Urothelium cell line (cell line): Measurements from ENCODE around the gene BTBD18.

Experiments
- DNase-seq: peaks from one replicate; pipeline ENCODE4 v3.0.0; 2011; ENCODE audit warnings: low spot score, mixed read lengths
- FAIRE-seq: peaks from 2 replicates; lab custom pipeline; 2011; peaks lifted over from hg19 to GRCh38; lab: Jason Lieb, UNC

Gene BTBD18

GRCh38 chr11:57776577-57777210 is 25.1 kb upstream of the BTBD18 start:
- FAIRE-seq (no peak), DNase-seq (no peak)

- FAIRE-seq: no peak
These were observed 24.5 kb upstream of the BTBD18 start for GRCh38 chr11:57776031-57776521.

GRCh38 chr11:57775491-57775890 is 23.9 kb upstream of the BTBD18 start:
- DNase-seq: no peak
- FAIRE-seq: no peak

More at GRCh38 chr11:57776031-57776521, 24.5 kb upstream of the BTBD18 start:
- DNase-seq: no peak

GRCh38 chr11:57773026-57773598 is 21.5 kb upstream of the BTBD18 start:
- FAIRE-seq (no peak), DNase-seq (no peak)

GRCh38 chr11:57772562-57772961 is 20.9 kb upstream of the BTBD18 start:
- DNase-seq (no peak), FAIRE-seq (no peak)

- FAIRE-seq: no peak
- DNase-seq: no peak
These were observed 19.7 kb upstream of the BTBD18 start for GRCh38 chr11:57771365-57771764.

GRCh38 chr11:57770793-57771192 is 19.2 kb upstream of the BTBD18 start:
- no peak for DNase-seq

GRCh38 chr11:57764972-57765371 is 13.4 kb upstream of the BTBD18 start:
- no peak for DNase-seq
- FAIRE-seq: no peak

More at GRCh38 chr11:57770793-57771192, 19.2 kb upstream of the BTBD18 start:
- FAIRE-seq: no peak

- no peak for FAIRE-seq
These were observed 12.9 kb upstream of the BTBD18 start for GRCh38 chr11:57764566-57764965.

GRCh38 chr11:57764021-57764420 is 12.4 kb upstream of the BTBD18 start:
- no peak for FAIRE-seq
- no peak for DNase-seq

More at GRCh38 chr11:57764566-57764965, 12.9 kb upstream of the BTBD18 start:
- DNase-seq: no peak

GRCh38 chr11:57763568-57763967 is 11.9 kb upstream of the BTBD18 start:
- DNase-seq (peak; percentile 54), FAIRE-seq (no peak)

- no peak for FAIRE-seq
- no peak for DNase-seq
These were observed 10.7 kb upstream of the BTBD18 start for GRCh38 chr11:57762235-57762861.

GRCh38 chr11:57761301-57762234 is 9.9 kb upstream of the BTBD18 start, which contains the start of gene CTNND1:
Gene CTNND1, plus strand, starts transcription at chr11:57761802. Its CDS starts 29,677 bp downstream, at chr11:57791479.
- DNase-seq: peak; percentile 95
- FAIRE-seq: no peak

- DNase-seq (no peak), FAIRE-seq (no peak)
These were observed 6.6 kb upstream of the BTBD18 start for GRCh38 chr11:57758174-57758573.

- FAIRE-seq (no peak), DNase-seq (no peak)
These were observed 1.3 kb upstream of the BTBD18 start for GRCh38 chr11:57752954-57753353.

GRCh38 chr11:57751176-57751575 is 443 bp downstream of the BTBD18 start:
- DNase-seq (no peak), FAIRE-seq (no peak)

GRCh38 chr11:57746920-57747319 is 4.7 kb downstream of the BTBD18 start:
- FAIRE-seq (no peak), DNase-seq (no peak)

- FAIRE-seq: no peak
- no peak for DNase-seq
These were observed 6.4 kb downstream of the BTBD18 start for GRCh38 chr11:57745206-57745605.

GRCh38 chr11:57744357-57744756 is 7.3 kb downstream of the BTBD18 start:
- FAIRE-seq (no peak), DNase-seq (no peak)

- FAIRE-seq (no peak), DNase-seq (no peak)
These were observed 9.5 kb downstream of the BTBD18 start for GRCh38 chr11:57742087-57742452.
